Gastroesophageal sphincter (tissue), 3 donors: ENCODE results near the gene NRP1.

Experiments
- CTCF ChIP-seq, 4 experiments: fragments of 200-600 bp in 2 of 4; fragments of 450-650 bp in 2 of 4; sonication (generic) in 1 of 4; IDR thresholded peaks; one replicate each; pipeline ENCODE4 v1.5.1; 2017 to 2019; ENCODE audit warnings: antibody characterized with exemption in 4 of 4, mild to moderate bottlenecking in 2 of 4, moderate library complexity in 2 of 4
- POLR2AphosphoS5 ChIP-seq: sonication (generic); formaldehyde crosslinking; IDR thresholded peaks from one replicate; pipeline ENCODE4 v1.6.1; 2017; ENCODE audit warnings: antibody characterized with exemption

DNA sequence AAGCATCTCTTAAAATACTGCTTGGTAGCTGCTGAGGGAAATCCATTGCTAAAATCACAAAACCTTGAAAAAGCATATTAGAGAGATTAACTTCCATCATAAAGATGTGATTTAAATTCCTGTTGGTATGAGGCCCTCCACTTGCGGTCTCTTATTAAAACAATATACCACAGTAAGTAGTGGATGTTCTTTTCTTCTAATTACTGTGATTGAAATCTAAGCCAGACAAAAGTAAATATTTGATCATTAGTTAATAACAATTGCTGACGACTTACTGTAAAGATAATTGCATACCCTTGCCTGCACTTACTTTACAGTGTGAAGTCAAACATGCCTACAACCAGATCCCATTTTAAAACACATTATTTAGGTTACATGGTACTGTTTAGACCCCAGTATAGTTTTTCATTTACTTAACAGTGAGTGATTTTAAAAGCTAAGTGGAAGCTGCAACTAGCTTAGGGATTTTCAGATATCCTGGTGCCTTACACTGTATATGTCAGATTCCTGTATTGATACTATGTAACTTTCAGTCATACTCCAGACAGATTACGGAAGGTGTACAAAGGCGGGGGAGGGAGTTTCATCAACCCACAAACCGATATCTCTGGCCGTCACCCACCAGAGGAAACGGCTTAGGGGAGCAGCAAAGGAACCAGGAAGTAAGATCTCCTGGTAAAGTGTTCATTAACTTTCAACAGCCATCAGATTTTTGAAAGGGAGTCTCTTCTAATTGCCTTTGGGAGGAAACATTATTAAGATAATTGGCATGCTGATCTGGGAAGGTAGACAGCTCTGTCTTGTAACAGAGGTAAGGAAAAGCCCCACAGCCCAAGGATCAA lies 986 bp downstream of the NRP1 start:
- TF ChIP-seq CTCF (IDR thresholded peaks at IDR 0.05) (no peak), POLR2AphosphoS5 (no peak)
